ENCODE data around the gene CLEC3B.
A peak's percentile ranks its signal among the peaks of the same experiment; 100 is the strongest.
"Not testable (repeated sequence)": the region's sequence is repeated elsewhere in the genome, so short reads cannot be mapped to it uniquely, and the experiment has no call there.

CLEC3B gene

DNA sequence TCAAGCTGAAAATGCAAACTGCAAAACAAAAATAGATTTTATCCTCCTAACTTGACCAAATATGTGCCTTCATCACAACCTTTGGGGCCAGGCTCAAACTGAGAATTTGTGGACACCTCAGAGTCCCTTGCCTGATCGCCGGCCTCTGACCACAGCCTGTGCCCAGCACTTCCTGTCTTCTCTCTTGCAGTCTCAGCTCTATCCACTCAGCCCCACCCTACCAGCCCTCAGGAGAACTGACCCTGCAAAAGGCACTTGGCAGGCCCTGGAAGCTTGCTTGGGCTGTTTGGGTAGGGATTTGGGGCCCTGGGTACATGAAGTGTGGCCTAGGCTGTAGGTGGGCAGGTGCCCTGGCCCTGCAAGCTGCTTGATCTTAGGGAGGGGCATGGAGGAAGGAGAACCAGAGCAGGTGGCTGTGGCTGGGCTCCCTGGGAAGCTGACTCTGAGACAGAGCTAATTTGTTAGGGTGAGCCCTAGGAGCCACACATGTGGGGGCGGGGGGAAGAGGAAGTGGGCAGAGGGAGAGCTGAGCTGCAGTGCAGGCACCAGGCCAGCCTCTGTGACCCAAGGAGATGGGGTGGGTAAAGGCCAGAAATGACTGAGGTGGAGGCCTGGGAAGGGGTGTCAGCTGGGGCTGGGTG is 8.6 kb downstream of the CLEC3B start:
- DNase-seq (ENCODE audit: low read depth in 2 of 3, low spot score in 1 of 3) = no peak

DNA sequence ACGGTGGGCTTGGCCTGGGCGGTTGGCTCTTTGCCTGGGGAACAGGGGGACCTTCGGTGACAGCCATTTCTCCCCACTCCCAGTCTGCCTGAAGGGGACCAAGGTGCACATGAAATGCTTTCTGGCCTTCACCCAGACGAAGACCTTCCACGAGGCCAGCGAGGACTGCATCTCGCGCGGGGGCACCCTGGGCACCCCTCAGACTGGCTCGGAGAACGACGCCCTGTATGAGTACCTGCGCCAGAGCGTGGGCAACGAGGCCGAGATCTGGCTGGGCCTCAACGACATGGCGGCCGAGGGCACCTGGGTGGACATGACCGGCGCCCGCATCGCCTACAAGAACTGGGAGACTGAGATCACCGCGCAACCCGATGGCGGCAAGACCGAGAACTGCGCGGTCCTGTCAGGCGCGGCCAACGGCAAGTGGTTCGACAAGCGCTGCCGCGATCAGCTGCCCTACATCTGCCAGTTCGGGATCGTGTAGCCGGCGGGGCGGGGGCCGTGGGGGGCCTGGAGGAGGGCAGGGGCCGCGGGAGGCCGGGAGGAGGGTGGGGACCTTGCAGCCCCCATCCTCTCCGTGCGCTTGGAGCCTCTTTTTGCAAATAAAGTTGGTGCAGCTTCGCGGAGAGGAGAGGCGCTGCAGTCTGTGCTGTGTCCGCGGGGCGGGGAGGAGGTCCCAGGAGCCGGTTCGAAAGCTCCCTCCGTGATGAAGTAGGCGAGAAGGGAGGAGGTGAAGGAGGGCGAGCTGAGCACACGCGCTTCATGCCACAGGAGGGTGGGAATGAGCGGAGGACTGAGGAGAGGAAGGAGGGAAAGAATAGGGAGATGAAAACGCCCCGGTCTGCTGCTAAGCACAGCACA is 9.6 kb downstream of the CLEC3B start:
- no peak for DNase-seq (ENCODE audit: low read depth in 2 of 3, low spot score in 1 of 3)

DNA sequence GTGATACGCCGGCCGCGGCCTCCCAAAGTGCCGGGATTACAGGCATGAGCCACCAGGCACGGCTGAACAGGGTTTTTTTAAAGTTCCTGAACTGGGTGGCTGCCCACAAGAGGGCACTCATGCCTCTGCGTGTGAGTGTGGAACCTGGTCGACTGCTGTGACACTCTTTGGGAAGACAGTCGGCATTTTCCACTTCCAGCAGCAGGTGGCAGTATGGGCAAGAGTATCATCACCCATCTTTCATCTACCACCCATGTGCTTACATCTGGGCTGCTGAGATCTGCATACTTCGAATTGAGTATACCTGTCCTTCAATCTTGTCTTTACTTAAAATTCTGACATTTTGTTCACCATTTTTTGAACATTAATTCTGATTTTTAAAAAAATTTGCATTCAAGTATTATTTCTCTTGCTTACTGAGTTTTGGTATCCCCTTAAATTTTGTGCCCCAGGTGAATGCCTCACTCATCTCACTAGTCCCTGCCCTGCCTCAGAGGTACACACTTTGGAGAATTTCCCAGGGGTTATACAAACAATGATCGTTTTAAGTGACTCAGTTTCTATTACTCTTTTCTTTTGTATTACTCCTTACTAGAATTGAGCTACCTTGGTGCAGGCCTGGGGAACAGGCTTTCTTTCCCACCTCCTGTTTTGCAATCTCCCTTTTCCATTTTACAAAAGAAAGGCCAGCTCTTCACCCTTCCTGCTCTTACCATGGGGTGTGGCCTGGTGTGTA is 11.8 kb downstream of the CLEC3B start:
- peak; percentile 83 to 95 (median 87) for DNase-seq (ENCODE audit: low read depth in 2 of 3, low spot score in 1 of 3)

DNA sequence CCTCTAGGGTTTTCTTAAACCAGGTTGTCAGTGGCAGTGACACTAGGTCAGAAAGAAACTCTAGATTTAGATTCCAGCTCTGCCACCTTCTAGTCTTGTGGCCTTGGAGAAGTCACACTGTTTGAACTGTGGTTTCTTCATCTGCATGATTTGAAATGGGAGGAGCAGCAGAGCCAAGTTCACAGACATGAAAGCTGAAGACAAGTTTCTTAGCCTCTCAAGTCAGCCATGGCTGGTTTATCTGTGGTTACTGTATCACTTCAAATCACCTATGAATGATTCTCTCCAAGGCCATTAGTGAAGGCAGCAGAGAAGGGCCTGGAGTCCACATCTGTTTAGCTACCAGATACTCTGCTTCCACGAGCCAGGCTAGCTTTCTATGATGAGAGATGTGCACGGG is 15.6 kb downstream of the CLEC3B start:
- DNase-seq (ENCODE audit: low read depth in 2 of 3, low spot score in 1 of 3) = no peak

DNA sequence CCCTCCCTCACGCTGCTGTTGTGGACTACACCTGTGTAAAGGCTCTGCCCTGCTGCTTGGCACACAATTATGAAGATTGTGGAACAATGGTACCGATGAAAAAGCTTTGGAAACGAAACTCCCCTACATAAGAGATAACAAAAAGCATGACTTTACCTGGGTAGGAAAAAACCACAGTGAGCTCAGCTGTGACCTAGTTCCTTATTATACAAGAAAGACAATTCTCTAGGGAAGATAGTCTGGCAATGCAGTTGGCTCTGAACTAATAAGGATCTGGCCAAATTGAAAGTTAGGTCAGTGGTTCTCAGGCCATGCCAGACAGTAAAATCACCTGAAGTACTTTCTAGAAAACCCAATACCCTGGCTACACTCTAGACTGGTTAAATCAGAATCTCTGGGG is 16.1 kb downstream of the CLEC3B start:
- no peak for DNase-seq (ENCODE audit: low read depth in 2 of 3, low spot score in 1 of 3)

DNA sequence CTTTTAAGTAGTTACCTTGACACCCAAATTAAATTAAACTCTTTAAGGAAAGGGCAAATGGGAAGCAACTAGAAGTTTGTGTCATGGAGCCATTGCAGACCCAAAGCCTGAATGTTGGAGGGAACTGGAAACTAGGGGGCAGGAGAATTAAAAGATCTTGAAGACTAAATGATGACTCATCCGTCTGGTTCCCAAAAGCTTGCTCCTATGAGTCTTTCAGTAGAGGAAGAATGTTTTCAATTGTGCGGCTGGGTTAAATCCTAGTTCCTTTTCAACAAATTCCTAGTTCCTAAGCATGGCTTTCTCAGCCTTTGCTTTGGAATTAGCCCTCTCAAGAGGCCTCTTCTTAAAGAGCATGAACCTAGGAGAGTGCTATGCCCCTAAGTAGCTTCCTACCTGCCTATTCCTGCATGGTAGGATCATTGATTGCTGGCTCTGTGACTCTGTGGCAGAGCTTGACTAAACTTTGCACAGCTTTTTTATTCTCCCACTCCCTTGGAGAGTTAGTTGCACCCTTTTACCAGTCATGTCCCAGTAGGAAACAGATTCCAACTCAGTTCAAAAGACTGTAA is 17.7 kb downstream of the CLEC3B start:
- DNase-seq (ENCODE audit: low read depth in 2 of 3, low spot score in 1 of 3) = no peak

DNA sequence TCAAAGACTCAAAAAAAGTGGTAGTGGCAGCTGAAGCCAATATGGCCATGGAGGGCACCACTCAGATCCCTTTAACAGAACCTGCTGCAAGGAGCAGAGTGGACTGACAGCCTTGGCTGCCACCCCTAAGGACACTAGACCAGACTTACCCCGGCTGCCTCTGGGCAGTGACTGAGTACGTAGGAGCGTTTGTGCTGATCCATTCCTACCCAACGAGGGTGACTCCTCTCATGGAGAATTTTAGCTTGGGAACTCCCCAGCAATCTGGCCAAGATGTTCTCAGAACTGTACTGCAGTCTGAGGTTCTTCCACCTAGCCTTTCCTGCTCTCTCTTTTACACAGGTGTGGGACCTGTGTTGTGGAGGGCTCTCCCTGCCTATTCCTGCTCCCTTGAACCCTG is 22.1 kb downstream of the CLEC3B start:
- no peak for DNase-seq (ENCODE audit: low read depth in 2 of 3, low spot score in 1 of 3)

DNA sequence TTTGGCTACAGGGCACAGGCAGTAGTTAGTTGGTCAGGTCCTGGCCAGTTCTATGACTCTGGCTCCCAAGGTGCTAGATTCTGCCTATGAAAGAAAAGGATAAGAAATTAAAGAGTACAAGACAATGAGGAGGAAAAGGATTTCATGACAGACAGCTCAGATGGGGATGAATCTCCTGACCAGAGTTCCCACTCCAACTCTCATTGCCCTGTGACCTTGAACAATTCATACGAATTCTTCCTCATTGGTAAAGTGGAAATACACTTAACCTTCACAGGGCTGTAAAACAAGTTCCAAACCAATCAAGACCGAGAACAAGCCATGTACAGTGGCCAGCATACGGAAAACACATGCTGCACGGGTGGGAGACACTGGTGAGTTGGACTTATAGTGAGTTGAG is 23.7 kb downstream of the CLEC3B start:
- DNase-seq (ENCODE audit: low read depth in 2 of 3, low spot score in 1 of 3) = no peak

DNA sequence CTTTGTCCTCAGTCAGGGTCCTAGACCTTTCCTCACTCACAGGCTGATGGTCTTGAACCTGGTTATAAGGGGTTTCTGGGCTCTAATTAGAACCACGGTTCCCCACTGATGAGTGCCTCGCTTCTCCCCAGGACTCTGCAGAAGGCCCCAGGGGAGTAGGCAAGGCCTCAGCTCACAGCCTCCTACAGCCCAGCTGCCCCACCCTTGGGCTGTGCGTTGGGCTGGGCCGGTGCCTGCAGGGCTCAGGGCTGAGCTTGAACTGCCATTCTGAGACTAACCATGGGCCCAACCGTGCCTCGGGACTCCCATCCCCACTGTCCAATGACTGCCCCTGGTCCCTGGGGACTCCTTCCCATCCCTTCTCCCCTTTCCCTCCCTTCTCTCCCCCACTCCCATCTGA is 25.6 kb downstream of the CLEC3B start:
- DNase-seq (ENCODE audit: low read depth in 2 of 3, low spot score in 1 of 3) = no peak

DNA sequence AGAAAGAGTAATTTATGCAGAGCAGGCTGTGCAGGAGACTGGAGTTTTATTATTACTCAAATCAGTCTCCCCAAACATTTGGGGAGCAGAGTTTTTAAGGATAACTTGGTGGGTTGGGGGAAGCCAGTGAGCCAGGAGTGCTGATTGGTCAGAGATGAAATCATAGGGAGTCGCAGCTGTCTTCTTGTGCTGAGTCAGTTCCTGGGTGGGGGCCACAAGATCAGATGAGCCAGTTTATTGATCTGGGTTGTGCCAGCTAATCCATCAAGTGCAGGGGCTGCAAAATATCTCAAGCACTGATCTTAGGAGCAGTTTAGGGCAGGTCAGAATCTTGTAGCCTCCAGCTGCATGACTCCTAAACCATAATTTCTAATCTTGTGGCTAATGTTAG is 27.7 kb downstream of the CLEC3B start:
- not testable (repeated sequence) for DNase-seq (ENCODE audit: low read depth in 2 of 3, low spot score in 1 of 3)

DNA sequence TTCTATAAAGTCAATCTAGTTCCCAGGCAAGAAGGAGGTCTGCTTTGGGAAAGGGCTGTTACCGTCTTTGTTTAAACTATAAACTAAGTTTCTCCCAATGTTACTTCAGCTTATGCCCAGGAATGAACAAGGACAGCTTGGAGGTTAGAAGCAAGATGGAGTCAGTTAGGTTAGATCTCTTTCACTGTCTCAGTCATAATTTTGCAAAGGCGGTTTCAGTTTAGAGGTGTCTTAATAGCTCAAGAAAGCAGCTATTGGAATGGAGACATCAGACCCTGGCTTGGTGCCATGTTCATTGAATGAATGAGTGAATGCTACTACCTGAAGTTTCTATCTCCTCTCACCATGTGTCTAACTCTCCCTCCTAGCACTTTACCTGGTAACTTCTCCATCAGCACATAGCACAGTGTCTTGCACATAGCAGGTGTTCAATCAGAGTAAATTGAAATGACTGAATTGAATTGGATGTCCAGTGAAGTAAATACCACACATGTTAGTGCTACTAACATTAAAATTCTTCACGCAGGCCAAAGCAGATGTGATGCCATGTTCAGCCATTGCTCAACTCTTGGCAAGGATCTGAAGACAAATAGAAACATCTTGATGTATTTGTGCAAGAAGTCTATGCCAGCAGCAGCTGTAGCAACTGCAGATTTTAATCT is 28.2 kb downstream of the CLEC3B start:
- DNase-seq (ENCODE audit: low read depth in 2 of 3, low spot score in 1 of 3) = no peak

DNA sequence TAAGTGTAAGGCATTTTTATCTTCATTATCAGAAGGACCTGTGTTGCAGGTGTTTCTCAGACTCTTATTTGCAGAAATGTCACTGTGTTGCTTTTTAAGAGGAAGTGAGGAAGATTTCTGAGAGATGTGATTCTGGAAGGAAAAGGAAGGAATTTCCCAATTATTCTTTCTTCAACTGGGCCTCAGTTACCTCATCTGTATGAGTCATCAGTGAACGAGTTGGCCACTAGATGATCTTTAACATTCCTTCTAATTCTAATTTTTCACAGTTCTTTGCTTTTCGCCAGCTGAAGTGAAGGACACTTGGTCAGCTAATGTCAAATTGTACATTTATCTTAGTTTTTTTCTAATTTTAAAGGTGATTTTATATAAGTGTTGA is 28.9 kb downstream of the CLEC3B start:
- no peak for DNase-seq (ENCODE audit: low read depth in 2 of 3, low spot score in 1 of 3)

DNA sequence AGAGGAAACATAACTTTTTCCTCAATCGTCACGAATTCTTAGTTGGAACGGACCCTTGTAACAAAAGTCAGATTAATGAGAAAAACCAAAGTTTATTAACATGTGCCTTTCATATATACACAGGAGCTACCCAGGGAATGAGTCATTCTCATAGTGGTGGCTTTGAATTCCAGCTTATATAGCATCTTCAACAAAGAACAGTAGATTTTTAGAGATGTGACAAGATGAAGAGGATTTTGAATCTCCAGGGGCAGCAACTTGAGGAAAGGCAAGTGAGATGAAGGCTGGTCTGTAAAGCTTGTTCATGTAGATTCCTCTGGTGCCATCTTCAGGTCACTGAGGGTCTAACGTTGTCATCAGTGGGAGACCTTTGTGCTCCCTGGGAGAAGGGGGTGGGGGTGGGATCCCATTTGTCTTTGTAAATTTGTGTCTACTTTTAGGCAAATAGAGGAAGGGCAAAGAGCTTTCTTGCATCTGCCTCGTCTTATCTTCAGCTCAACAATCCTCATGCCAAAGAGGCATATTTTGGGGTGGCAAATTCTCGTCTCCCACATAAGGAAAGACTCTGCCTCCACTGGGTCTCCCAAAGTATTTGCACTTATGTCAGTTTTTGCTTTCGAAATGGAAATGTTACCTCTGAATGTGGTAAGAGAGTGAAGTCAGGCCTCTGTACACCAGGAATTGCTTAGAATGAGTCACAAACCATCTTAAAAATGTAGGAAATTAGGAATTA is 29.5 kb downstream of the CLEC3B start:
- no peak for DNase-seq (ENCODE audit: low read depth in 2 of 3, low spot score in 1 of 3)

DNA sequence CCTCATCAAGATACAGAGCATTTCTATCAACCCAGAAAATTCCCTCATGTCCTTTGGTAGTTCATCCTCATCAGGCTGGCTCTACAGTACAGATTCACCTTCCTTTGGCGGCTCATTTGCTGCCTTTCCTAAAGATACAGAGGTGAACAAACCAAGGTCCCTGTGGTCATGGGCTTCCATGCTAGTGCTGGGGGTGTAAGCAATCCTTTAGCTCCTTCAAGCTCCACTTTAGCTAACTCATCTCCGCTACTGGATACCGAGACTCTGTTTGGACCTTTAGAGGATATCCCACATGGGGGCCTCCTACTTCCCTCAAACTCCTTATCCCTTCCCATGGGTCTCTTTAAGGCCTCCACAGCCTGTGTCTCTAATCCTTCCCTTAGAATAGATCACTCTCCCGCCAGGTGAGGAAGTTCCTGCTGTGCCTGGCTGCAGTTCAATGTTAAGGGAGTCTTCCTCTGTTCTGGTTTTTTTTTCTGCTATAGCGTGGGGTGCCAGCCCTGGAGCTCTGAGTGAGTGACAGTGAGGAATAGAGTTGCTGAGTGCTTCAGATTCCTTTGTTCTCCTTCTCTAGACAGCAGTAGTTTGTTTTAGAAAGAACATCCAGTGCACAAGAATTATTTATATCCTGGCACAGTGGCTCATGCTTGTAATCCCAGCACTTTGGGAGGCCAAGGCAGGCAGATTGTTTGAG is 30.7 kb downstream of the CLEC3B start:
- DNase-seq (ENCODE audit: low read depth in 2 of 3, low spot score in 1 of 3) = no peak

DNA sequence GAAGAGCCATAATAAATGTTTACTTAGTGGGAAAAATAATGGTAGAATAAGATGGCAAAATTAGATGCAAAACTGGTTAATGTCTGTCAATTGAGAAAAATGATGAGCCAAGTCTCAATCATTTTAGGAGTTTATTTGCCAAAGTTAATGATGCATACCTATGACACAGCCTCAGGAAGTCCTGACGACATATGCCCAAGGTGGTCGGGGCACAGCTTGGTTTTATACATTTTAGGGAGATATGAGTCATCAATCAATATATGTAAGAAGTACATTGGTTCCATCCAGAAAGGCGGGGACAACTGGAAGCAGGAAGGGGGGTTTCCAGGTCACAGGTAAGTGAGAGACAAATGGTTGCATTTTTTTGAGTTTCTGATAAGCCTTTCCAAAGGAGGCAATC is 31.5 kb downstream of the CLEC3B start:
- DNase-seq (ENCODE audit: low read depth in 2 of 3, low spot score in 1 of 3) = no peak

DNA sequence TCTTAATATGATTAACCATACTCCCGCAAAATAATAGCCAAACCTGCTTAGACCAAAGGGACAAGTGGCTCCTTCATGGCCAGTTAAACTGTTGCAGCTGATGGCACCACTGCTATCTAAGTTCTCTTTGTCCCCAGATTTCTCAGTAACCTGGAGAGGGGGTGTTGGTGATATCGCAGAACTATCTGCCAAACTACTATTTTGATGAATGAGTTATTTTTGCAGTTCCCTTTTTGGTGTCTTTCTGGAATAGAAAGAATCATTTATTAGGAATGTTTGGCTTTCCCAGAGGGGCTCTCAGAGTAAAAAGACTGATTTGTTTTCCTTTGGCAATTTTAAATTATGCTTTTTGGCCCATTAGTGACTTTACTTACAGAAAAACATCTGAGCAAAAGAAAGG is 33.0 kb downstream of the CLEC3B start:
- no peak for DNase-seq (ENCODE audit: low read depth in 2 of 3, low spot score in 1 of 3)

DNA sequence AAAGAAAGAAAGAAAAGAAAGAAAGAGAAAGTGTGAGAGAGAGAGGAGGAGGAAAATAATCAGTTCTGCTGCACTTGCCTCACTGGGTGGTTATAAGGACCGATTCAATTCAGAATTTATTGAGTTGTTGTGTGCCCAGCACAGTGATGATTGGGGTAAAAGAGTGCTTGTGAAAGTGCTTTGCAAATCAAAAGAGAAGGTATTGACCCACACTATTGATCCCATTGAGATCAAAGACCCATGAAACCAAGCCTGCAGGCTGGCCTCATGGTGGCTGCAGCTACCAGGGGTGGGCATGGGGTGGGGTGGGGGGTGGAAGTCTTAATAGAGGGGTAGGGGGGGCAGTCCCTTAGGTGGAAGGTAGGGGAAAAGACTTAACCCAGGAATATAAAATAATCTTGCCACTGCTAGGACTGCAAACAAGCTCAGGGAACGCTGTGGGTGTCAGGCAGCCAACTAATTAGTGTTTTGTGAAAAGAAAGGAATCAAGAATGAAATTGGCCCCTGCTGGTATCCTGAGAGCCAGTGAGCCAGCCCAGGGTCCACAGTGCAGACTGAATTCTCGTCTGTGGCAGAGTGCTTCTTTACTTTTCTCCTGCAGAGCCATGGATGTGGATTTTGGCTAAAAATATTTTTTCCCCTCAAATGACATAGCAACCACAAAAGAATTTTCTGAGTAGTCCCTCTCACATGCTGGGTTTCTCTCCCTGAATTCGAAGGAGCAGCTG is 34.2 kb downstream of the CLEC3B start:
- no peak for DNase-seq (ENCODE audit: low read depth in 2 of 3, low spot score in 1 of 3)

DNA sequence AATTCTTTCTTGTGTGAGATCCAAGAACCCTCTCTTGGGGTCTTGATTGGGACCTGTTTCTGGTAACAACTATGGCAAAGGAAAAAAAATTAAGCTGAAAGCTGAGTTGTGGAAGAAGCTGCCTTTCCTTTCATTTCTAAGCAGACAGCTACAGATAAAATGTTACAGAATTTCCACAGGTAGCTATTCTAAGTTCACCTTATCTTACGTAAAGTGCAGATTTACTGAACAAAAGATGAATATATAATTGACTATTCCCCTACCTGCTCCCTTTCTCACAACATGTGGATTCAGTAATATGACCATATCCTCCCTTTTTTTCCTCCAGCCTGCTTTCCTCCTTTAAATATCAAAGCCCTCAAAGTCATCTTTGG is 36.6 kb downstream of the CLEC3B start:
- DNase-seq (ENCODE audit: low read depth in 2 of 3, low spot score in 1 of 3) = no peak

Data from stimulated activated CD4-positive, alpha-beta T cell treated with anti-CD3 and anti-CD28 coated beads, Interleukin-12 subunit alpha, Interleukin-12 subunit beta, amount 100 ng/mL, for 48 hours (primary cell).